ENCODE data around the gene HCLS1. TPM values are rescaled to one million over a fixed set of nuclear protein-coding genes. Genes with fewer than 3 reads are reported as not detected.

Gene HCLS1
- total and polyA plus RNA-seq, 2 of the 8 experiments (the other 6 are each of a cell fraction or from before 2014, with no cell fraction given), result 0.53 to 1.3 TPM

DNA sequence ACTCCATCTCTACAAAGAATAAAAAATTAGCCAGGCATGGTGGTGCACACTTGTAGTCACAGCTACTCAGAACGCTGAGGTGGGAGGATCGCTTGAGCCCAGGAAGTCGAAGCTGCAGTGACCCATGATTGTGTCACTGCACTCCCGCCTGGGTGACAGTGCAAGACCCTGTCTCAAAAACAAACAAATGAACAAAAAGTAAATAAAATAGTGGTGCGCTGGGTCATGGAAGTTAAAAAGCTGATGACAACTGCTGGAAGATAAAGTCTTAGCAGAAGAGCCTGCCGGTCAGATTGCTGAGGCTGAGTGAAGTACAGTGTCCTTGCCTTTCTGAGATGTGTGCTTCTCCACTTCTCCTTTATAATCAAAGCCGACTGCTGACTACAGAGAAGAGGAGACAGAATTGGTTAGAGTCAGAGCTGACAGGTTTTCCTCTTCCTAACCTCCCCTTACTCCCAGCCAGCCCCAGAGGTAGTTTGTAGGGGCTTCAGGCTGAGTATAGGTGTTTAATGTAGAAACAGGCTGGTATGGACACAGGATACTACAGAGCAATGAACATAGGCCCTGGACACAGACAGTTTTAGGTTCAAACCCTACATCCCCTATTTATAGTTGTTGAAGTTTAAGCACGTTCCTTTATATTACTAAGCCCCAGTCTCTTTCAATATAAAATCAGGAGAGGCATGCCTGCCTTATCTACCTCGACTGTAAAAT is 17.9 kb downstream of the HCLS1 start (continued):
- no peak for TF ChIP-seq SP1 (IDR thresholded peaks at IDR 0.05; ENCODE audit: low read depth, low read length)
- TF ChIP-seq SIRT6 (IDR thresholded peaks at IDR 0.05; ENCODE audit: low read length), result no peak
